ENCODE data around the gene NGEF. TPM values are rescaled to one million over a fixed set of nuclear protein-coding genes. Genes with fewer than 3 reads are reported as not detected.

NGEF gene
- total and polyA plus RNA-seq, 10 of the 15 experiments (the other 5 are each of a cell fraction or from before 2014, with no cell fraction given), result 0.12 TPM; not detected in 9

GRCh38 chr2:233059797-233060500 is 46.9 kb upstream of the NGEF start, which contains the start of gene INPP5D (continued):
- no peak for TF ChIP-seq ASH2L (IDR thresholded peaks at IDR 0.05; ENCODE audit: borderline replicate concordance, low read depth)
- TF ChIP-seq, protein P1, sequence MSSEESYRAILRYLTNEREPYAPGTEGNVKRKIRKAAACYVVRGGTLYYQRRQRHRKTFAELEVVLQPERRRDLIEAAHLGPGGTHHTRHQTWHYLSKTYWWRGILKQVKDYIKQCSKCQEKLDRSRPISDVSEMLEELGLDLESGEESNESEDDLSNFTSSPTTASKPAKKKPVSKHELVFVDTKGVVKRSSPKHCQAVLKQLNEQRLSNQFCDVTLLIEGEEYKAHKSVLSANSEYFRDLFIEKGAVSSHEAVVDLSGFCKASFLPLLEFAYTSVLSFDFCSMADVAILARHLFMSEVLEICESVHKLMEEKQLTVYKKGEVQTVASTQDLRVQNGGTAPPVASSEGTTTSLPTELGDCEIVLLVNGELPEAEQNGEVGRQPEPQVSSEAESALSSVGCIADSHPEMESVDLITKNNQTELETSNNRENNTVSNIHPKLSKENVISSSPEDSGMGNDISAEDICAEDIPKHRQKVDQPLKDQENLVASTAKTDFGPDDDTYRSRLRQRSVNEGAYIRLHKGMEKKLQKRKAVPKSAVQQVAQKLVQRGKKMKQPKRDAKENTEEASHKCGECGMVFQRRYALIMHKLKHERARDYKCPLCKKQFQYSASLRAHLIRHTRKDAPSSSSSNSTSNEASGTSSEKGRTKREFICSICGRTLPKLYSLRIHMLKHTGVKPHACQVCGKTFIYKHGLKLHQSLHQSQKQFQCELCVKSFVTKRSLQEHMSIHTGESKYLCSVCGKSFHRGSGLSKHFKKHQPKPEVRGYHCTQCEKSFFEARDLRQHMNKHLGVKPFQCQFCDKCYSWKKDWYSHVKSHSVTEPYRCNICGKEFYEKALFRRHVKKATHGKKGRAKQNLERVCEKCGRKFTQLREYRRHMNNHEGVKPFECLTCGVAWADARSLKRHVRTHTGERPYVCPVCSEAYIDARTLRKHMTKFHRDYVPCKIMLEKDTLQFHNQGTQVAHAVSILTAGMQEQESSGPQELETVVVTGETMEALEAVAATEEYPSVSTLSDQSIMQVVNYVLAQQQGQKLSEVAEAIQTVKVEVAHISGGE (CRISPR knock-in tag; IDR thresholded peaks at IDR 0.05), result no peak
- peak; percentile 54; the same call in 1 of the 2 replicates for TF ChIP-seq SIN3A (IDR thresholded peaks at IDR 0.05; ENCODE audit: low read depth, low read length)
- peak; percentile 87; the same call in 1 of the 2 replicates for TF ChIP-seq POLR2AphosphoS2 (IDR thresholded peaks at IDR 0.05; ENCODE audit: low read depth, low read length)
- no peak for TF ChIP-seq JUNB (IDR thresholded peaks at IDR 0.05)
- no peak for TF ChIP-seq NR2F1 (conservative IDR thresholded peaks at IDR 0.05)
- no peak for TF ChIP-seq PAX8 (IDR thresholded peaks at IDR 0.05)
- TF ChIP-seq CHD2 (IDR thresholded peaks at IDR 0.05; ENCODE audit: borderline replicate concordance, low read depth, low read length), result peak; percentile 11; the same call in 1 of the 2 replicates
- TF ChIP-seq TBL1XR1 (IDR thresholded peaks at IDR 0.05; ENCODE audit: low read depth, low read length), result no peak
- TF ChIP-seq, protein P2, sequence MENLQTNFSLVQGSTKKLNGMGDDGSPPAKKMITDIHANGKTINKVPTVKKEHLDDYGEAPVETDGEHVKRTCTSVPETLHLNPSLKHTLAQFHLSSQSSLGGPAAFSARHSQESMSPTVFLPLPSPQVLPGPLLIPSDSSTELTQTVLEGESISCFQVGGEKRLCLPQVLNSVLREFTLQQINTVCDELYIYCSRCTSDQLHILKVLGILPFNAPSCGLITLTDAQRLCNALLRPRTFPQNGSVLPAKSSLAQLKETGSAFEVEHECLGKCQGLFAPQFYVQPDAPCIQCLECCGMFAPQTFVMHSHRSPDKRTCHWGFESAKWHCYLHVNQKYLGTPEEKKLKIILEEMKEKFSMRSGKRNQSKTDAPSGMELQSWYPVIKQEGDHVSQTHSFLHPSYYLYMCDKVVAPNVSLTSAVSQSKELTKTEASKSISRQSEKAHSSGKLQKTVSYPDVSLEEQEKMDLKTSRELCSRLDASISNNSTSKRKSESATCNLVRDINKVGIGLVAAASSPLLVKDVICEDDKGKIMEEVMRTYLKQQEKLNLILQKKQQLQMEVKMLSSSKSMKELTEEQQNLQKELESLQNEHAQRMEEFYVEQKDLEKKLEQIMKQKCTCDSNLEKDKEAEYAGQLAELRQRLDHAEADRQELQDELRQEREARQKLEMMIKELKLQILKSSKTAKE (IDR thresholded peaks at IDR 0.05; ENCODE audit: low read depth, poor library complexity, severe bottlenecking), result no peak
- TF ChIP-seq CREM (IDR thresholded peaks at IDR 0.05; ENCODE audit: low read depth), result peak; percentile 49; the same call in 1 of the 2 replicates
- no peak for TF ChIP-seq SUPT20H (IDR thresholded peaks at IDR 0.05; ENCODE audit: borderline replicate concordance, control insufficient read depth, low read depth, low read length)
- 0 out of 2 replicates have a peak, but pooled peaks have one; percentile 14 for TF ChIP-seq HCFC1 (IDR thresholded peaks at IDR 0.05; ENCODE audit: low read length)
- no peak for TF ChIP-seq ZNF217 (IDR thresholded peaks at IDR 0.05)
- TF ChIP-seq RB1 (IDR thresholded peaks at IDR 0.05; ENCODE audit: borderline replicate concordance), result no peak
- no peak for TF ChIP-seq RCOR1 (conservative IDR thresholded peaks at IDR 0.05; ENCODE audit: low read depth, low read length)
- TF ChIP-seq MYC (IDR thresholded peaks at IDR 0.05; ENCODE audit: insufficient read depth, insufficient read length, insufficient replicate concordance, low read length, severe bottlenecking), result no peak
- no peak for TF ChIP-seq E2F8 (IDR thresholded peaks at IDR 0.05; ENCODE audit: low read depth, partially characterized antibody)
- TF ChIP-seq SRF (IDR thresholded peaks at IDR 0.05; ENCODE audit: low read depth in 2 of 2, low read length in 2 of 2), result 0 out of 4 replicates have a peak, but pooled peaks of 1 of the 2 experiments have one; percentile 24
- TF ChIP-seq MLLT1 (IDR thresholded peaks at IDR 0.05), result no peak
